MCF 10A (cell line): ENCODE measurements around the gene MRPS26. TPM values are rescaled to one million over a fixed set of nuclear protein-coding genes. Genes with fewer than 3 reads are reported as not detected.
A peak's percentile ranks its signal among the peaks of the same experiment; 100 is the strongest.

ENCODE experiments used
- BruUV-seq: library from RNA; stranded (reverse); fragments of 400-500 nt; replicated peaks from 2 replicates; lab custom pipeline; 2021; lab: Mats Ljungman, UMichigan
- CTCF ChIA-PET: fragments of 300-600 bp; sonication (Branson Sonifier 250); formaldehyde crosslinking; extraction: SDS; loops from one replicate; lab custom pipeline; 2021; ENCODE audit warnings: antibody characterized with exemption, inconsistent platforms; lab: Yijun Ruan, JAX
- POLR2A ChIA-PET: fragments of 300-600, 350-650 bp; sonication (Branson Sonifier 250); formaldehyde crosslinking; extraction: SDS; loops from one replicate; lab custom pipeline; 2020; ENCODE audit warnings: antibody characterized with exemption, inconsistent platforms; lab: Yijun Ruan, JAX
- DNase-seq: peaks from one replicate; pipeline ENCODE4 v3.0.0-alpha.2; 2018; ENCODE audit not compliant: unreplicated experiment
- H3K27ac Mint-ChIP-seq: one replicate; pipeline ENCODE4 v1.8.0; 2022; ENCODE audit warnings: mild to moderate bottlenecking, low read depth, mixed read lengths; ENCODE audit not compliant: unreplicated experiment
- H3K27me3 Mint-ChIP-seq: one replicate; pipeline ENCODE4 v1.8.0; 2022; ENCODE audit warnings: mixed read lengths; ENCODE audit not compliant: insufficient read depth, unreplicated experiment
- H3K36me3 Mint-ChIP-seq: one replicate; pipeline ENCODE4 v1.8.0; 2022; ENCODE audit warnings: mild to moderate bottlenecking, moderate library complexity, mixed read lengths; ENCODE audit not compliant: insufficient read depth, unreplicated experiment
- H3K4me1 Mint-ChIP-seq: one replicate; pipeline ENCODE4 v1.8.0; 2022; ENCODE audit warnings: mixed read lengths; ENCODE audit not compliant: insufficient read depth, unreplicated experiment
- H3K4me3 Mint-ChIP-seq: one replicate; pipeline ENCODE4 v1.8.0; 2022; ENCODE audit warnings: mild to moderate bottlenecking, moderate library complexity, mixed read lengths; ENCODE audit not compliant: unreplicated experiment
- H3K9me3 Mint-ChIP-seq: one replicate; pipeline ENCODE4 v1.8.0; 2022; ENCODE audit warnings: mixed read lengths; ENCODE audit not compliant: unreplicated experiment
- CTCF ChIP-seq: fragments of 200-600 bp; IDR thresholded peaks from one replicate; pipeline ENCODE4 v1.8.0; 2022; ENCODE audit warnings: antibody characterized with exemption, mild to moderate bottlenecking; ENCODE audit not compliant: unreplicated experiment
- intact Hi-C: fragments of 100-400 bp; cut with micrococcal nuclease; formaldehyde crosslinking; loops from 2 replicates; pipeline ENCODE4 v1.14.1; 2022
- total RNA-seq: library from RNA; stranded (reverse); gene quantifications from 2 replicates; pipeline ENCODE4 v1.2.3, GENCODE V29; 2022

Gene MRPS26
- total RNA-seq, 1 experiment from 2014 or later: 68.4 TPM

- intact Hi-C loops: no loop called here
- H3K4me3 Mint-ChIP-seq: no peak overlapping the region
- no peaks in the 10 kb centered on the region for H3K9me3 Mint-ChIP-seq
- peaks cover 17% of the 10 kb centered on the region for H3K36me3 Mint-ChIP-seq
- TF ChIP-seq CTCF: no peak
- ChIA-PET POLR2A (no interaction called here), CTCF (no interaction called here)
- no peaks in the 10 kb centered on the region for H3K27me3 Mint-ChIP-seq
- BruUV-seq: no TSS peak
- no peaks in the 10 kb centered on the region for H3K4me1 Mint-ChIP-seq
- H3K27ac Mint-ChIP-seq: no peak overlapping the region
- DNase-seq: no peak
Observed at GRCh38 chr20:3032624-3033023, 13.2 kb upstream of the MRPS26 start.

- no peak for DNase-seq
- Mint-ChIP-seq H3K9me3 (no peaks in the 10 kb centered on the region), H3K27ac (no peak overlapping the region), H3K36me3 (peaks cover 29% of the 10 kb centered on the region), H3K4me1 (peaks cover 6% of the 10 kb centered on the region), H3K27me3 (no peaks in the 10 kb centered on the region), H3K4me3 (no peak overlapping the region)
- BruUV-seq: no TSS peak
- CTCF ChIA-PET: interaction anchor here (0.8 kb wide), 1 partner anchor 79 kb away, joined by 4 read pairs; no protein-coding TSS in a partner anchor
- no peak for TF ChIP-seq CTCF
- POLR2A ChIA-PET: interaction anchor here (0.7 kb wide), 1 partner anchor 151 kb away, joined by 3 read pairs; no protein-coding TSS in a partner anchor
- intact Hi-C loops: no loop called here
Observed at GRCh38 chr20:3037654-3038053, 8.2 kb upstream of the MRPS26 start.

GRCh38 chr20:3038454-3038853, 7.4 kb upstream of the MRPS26 start:
- CTCF ChIA-PET: interaction anchor here (1.3 kb wide), 1 partner anchor 15 kb away, joined by 5 read pairs; no protein-coding TSS in a partner anchor
- DNase-seq: no peak
- Mint-ChIP-seq H3K27me3 (no peaks in the 10 kb centered on the region), H3K9me3 (no peaks in the 10 kb centered on the region), H3K36me3 (peaks cover 29% of the 10 kb centered on the region), H3K27ac (no peak overlapping the region), H3K4me1 (peaks cover 6% of the 10 kb centered on the region), H3K4me3 (no peak overlapping the region)
- BruUV-seq: TSS peak; percentile 62
- intact Hi-C loops: no loop called here
- TF ChIP-seq CTCF: no peak
- POLR2A ChIA-PET: no interaction called here

GRCh38 chr20:3039426-3039825, 6.4 kb upstream of the MRPS26 start:
- no peaks in the 10 kb centered on the region for H3K27me3 Mint-ChIP-seq
- TF ChIP-seq CTCF: no peak
- CTCF ChIA-PET: interaction anchor here (0.8 to 1.3 kb wide), 2 partner anchors 14 to 40 kb away, joined by 3 to 5 read pairs; no protein-coding TSS in a partner anchor
- no peaks in the 10 kb centered on the region for H3K9me3 Mint-ChIP-seq
- intact Hi-C loops: no loop called here
- no peak overlapping the region for H3K4me3 Mint-ChIP-seq
- H3K4me1 Mint-ChIP-seq: peaks cover 6% of the 10 kb centered on the region
- no TSS peak for BruUV-seq
- peaks cover 29% of the 10 kb centered on the region for H3K36me3 Mint-ChIP-seq
- POLR2A ChIA-PET: interaction anchor here (0.7 to 0.8 kb wide), 2 partner anchors 55 to 122 kb away, joined by 3 read pairs; no protein-coding TSS in a partner anchor
- H3K27ac Mint-ChIP-seq: no peak overlapping the region
- no peak for DNase-seq
